ENCODE results near the gene DRGX. TPM values are rescaled to one million over a fixed set of nuclear protein-coding genes. Genes with fewer than 3 reads are reported as not detected.

DRGX gene
- total and polyA plus RNA-seq, 2 of the 4 experiments (the other 2 are of a cell fraction) = not detected

GRCh38 chr10:49364747-49365146, 31.1 kb downstream of the DRGX start:
- ATAC-seq (ENCODE audit: low read depth) (no peak), DNase-seq (no peak)
- H2BK15ac ChIP-seq (ENCODE audit: low read depth, low read length) = no peak overlapping the region
- H3K4me2 ChIP-seq (ENCODE audit: low read depth, low read length) = no peak overlapping the region
- H2AFZ ChIP-seq (replicated peaks; ENCODE audit: low read length, poor library complexity) = no peak overlapping the region
- no peak overlapping the region for H3K27ac ChIP-seq (ENCODE audit: insufficient read depth, low read length)
- H3K9ac ChIP-seq (ENCODE audit: low read depth, low read length) = no peak overlapping the region
- in situ Hi-C loops (cut with MboI; ENCODE audit: low sequenced_read_pairs) = no loop called here
- H4K5ac ChIP-seq (ENCODE audit: low read depth, low read length) = no peak overlapping the region
- no peaks in the 10 kb centered on the region for H4K20me1 ChIP-seq (ENCODE audit: insufficient read depth, low read length)
- no peak overlapping the region for H2AK9ac ChIP-seq (replicated peaks; ENCODE audit: low read depth, low read length, poor library complexity)
- no peak overlapping the region for H3K4ac ChIP-seq (ENCODE audit: low read depth, low read length)
- no peak overlapping the region for H3K4me3 ChIP-seq (ENCODE audit: insufficient read depth, low read depth, low read length)
- no peak overlapping the region for H4K91ac ChIP-seq (ENCODE audit: insufficient read depth, low read depth, low read length)
- H3K9me1 ChIP-seq (ENCODE audit: insufficient read depth, low read length) = no peaks in the 10 kb centered on the region
- H2BK20ac ChIP-seq (ENCODE audit: low read depth, low read length) = no peak overlapping the region
- H3K4me1 ChIP-seq (ENCODE audit: control insufficient read depth, insufficient read depth, low read length) = no peaks in the 10 kb centered on the region
- H2AK5ac ChIP-seq (ENCODE audit: low read depth, low read length) = no peak overlapping the region
- WGBS, 2 experiments (ENCODE audit: extremely low coverage in 2 of 2, insufficient read length in 1 of 2) = 94% methylated on average over 5 of the region's 8 CpGs; no CpG with 5 or more reads in 1 of the 2 experiments
- H3K56ac ChIP-seq (ENCODE audit: extremely low read depth, insufficient read depth, low read length) = no peak overlapping the region
- intact Hi-C loops (cut with micrococcal nuclease) = no loop called here
- dilution Hi-C loops (cut with HindIII; ENCODE audit: low sequenced_read_pairs, unreplicated experiment) = no loop called here
- no peak overlapping the region for H3K14ac ChIP-seq (replicated peaks; ENCODE audit: low read depth, low read length)
- H3K79me1 ChIP-seq (ENCODE audit: low read depth in 1 of 2, low read length in 2 of 2) = no peaks in the 10 kb centered on the region
- no peak overlapping the region for H2BK5ac ChIP-seq (ENCODE audit: low read depth, low read length, poor library complexity, severe bottlenecking)
- ChIA-PET CTCF (no interaction called here), POLR2A (ENCODE audit: unreplicated experiment) (no interaction called here)
- H3K27me3 ChIP-seq (ENCODE audit: control insufficient read depth, insufficient read depth, low read length) = peaks cover 11% of the 10 kb centered on the region
- no peak for TF ChIP-seq MXI1 (IDR thresholded peaks at IDR 0.05; ENCODE audit: borderline replicate concordance, low read depth, low read length)
- no peak for TF ChIP-seq USF2 (IDR thresholded peaks at IDR 0.05; ENCODE audit: low read depth, low read length)
- TF ChIP-seq MAFK (IDR thresholded peaks at IDR 0.05; ENCODE audit: low read depth, low read length) = no peak
- TF ChIP-seq RFX5 (IDR thresholded peaks at IDR 0.05; ENCODE audit: low read depth, low read length) = no peak
- no peak for TF ChIP-seq MAZ (IDR thresholded peaks at IDR 0.05; ENCODE audit: borderline replicate concordance, low read depth, low read length)
- no peak overlapping the region for H3K23ac ChIP-seq (ENCODE audit: low read depth, low read length)
- no peak overlapping the region for H4K8ac ChIP-seq (ENCODE audit: low read depth in 2 of 2, low read length in 2 of 2)
- no peak overlapping the region for H2BK120ac ChIP-seq (ENCODE audit: low read depth, low read length)
- no TSS peak for BruUV-seq (replicated peaks)
- H3K36me3 ChIP-seq (ENCODE audit: control insufficient read depth, insufficient read depth, low read length) = no peaks in the 10 kb centered on the region
- no peak overlapping the region for H3K18ac ChIP-seq (ENCODE audit: low read depth, low read length)
- H3K9me3 ChIP-seq (ENCODE audit: control insufficient read depth, insufficient read depth, low read length) = no peaks in the 10 kb centered on the region

Measured in IMR-90 (cell line).